Activated B cell treated with CpG ODN at 0.5 μM for 24 hours (primary cell): ENCODE results near the gene IGSF8. TPM values are rescaled to one million over a fixed set of nuclear protein-coding genes. Genes with fewer than 3 reads are reported as not detected.
A peak's percentile ranks its signal among the peaks of the same experiment; 100 is the strongest.

Experiments
- ATAC-seq: fragments of 200-7000 bp; cut with Tn5 transposase; one replicate; pipeline ENCODE4 v1.10.0; 2021; ENCODE audit warnings: low read depth, mild to moderate bottlenecking, moderate library complexity
- CTCF ChIA-PET: fragments of 350-600 bp; sonication (Branson Sonifier 250); formaldehyde crosslinking; loops from one replicate; lab custom pipeline; 2021; ENCODE audit warnings: antibody characterized with exemption; lab: Charles Lee
- POLR2A ChIA-PET: fragments of 350-600 bp; sonication (Branson Sonifier 250); formaldehyde crosslinking; loops from one replicate; lab custom pipeline; 2021; ENCODE audit warnings: antibody characterized with exemption; lab: Charles Lee
- DNase-seq: peaks from one replicate; pipeline ENCODE4 v3.0.0; 2022
- H3K27ac Mint-ChIP-seq: one replicate; pipeline ENCODE4 v1.8.0; 2020; ENCODE audit warnings: mixed read lengths
- H3K27me3 Mint-ChIP-seq: one replicate; pipeline ENCODE4 v1.8.0; 2021; ENCODE audit warnings: mixed read lengths
- H3K36me3 Mint-ChIP-seq: one replicate; pipeline ENCODE4 v1.8.0; 2021; ENCODE audit warnings: low read depth, mixed read lengths
- H3K4me1 Mint-ChIP-seq: one replicate; pipeline ENCODE4 v1.8.0; 2021; ENCODE audit warnings: mixed read lengths
- H3K4me3 Mint-ChIP-seq: one replicate; pipeline ENCODE4 v1.8.0; 2020; ENCODE audit warnings: mild to moderate bottlenecking, mixed read lengths
- H3K9me3 Mint-ChIP-seq: one replicate; pipeline ENCODE4 v1.8.0; 2020; ENCODE audit warnings: mixed read lengths
- intact Hi-C: fragments of 100-400 bp; cut with micrococcal nuclease; formaldehyde crosslinking; loops from one replicate; pipeline ENCODE4 v1.15.1; 2024
- total RNA-seq: library from RNA; stranded (reverse); gene quantifications from 2 replicates; pipeline ENCODE4 v1.2.3, GENCODE V29; 2022
- TF ChIP-seq, protein P1 (sequence below): fragments of 200-600 bp; IDR thresholded peaks from one replicate; pipeline ENCODE4 v1.8.0; 2022; ENCODE audit warnings: antibody characterized with exemption, mild to moderate bottlenecking

Gene IGSF8
- total RNA-seq, 1 donor from 2014 or later = 27.9 TPM

DNA sequence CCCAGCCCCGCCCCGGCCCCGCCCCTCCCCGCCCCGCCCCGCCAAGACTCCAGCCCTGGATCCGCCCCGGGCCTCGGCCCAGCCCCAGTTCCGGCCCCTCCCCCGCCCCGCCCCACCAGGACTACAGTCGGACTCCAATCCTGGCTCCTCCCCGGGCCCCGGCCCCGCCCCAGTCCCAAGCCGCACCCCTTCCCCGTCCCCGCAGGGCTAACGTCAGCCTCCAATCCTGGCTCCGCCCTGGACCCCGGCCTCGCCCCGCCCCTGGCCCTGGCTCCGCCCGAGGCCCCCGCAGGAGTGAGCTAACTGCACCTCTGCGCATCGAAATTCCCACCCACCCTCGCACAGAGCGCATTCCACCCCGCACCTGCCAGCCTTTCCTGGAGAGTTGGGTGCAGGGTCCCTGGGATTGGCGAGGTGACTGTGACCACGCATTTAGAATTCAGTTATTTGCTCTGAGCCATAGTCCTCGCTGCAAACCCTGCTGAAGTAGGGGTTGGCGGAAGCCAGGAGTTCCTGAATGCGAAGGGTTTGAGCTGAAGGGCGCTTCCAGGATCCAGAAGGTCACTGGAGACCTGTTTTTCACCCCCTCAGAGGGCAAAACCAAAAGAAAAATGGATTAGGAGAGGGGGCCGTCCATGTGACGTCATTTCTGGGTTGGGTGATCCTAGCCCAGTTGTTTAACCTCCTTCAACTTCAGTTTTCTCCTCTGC, 588 bp upstream of the IGSF8 start:
- H3K9me3 Mint-ChIP-seq = no peaks in the 10 kb centered on the region

DNA sequence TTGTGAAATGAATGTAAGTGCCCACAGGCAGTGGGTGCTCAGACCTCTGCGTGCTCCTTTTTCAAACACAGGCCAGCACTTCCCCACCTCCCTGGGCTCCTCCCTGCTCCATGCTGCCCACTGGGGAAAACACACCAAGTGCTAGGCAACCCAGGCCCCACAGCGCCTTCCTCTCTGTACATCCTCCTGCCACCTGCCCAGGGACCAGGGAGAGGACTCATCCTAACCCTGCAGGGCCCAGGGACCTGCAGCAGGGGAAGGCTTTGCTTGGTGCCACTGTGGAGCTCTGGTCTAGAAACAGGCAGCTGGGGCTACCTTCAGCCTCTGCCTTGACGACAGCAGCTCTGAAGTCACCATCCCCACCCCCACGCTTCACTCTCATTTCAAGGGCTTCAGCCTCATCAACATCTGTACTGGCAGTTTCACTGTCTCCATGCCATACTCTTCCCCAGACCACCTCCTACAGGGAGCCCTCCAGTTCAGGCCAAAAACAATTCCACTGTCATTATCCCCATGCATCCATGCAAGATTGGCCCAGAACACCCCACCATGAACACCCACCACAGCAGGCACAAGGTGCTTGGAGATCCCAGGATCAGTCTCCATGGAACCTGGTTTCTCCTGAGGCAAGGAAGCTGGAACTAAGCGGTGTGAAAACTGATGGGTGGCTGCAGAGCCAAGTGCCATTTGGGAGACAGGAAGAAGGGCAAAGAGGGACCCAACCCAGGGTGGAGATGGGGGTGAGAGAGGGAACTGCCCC, 1.1 kb downstream of the IGSF8 start:
- H3K27me3 Mint-ChIP-seq = no peaks in the 10 kb centered on the region
- POLR2A ChIA-PET = interaction anchor here (1.1 to 2.0 kb wide), 4 partner anchors 11 to 249 kb away, joined by 4 to 11 read pairs (median 8); partner anchors contain the start of gene DCAF8
- CTCF ChIA-PET = interaction anchor here (1.0 to 4.6 kb wide), 5 partner anchors 11 to 282 kb away, joined by 3 to 24 read pairs (median 17); no protein-coding TSS in a partner anchor
- peak overlapping the region; percentile 88 for H3K4me3 Mint-ChIP-seq
- intact Hi-C loops = loop anchor here (5.0 to 10.0 kb wide), 2 partner anchors 175 to 1297 kb away; no protein-coding TSS in a partner anchor
- TF ChIP-seq, protein P1, sequence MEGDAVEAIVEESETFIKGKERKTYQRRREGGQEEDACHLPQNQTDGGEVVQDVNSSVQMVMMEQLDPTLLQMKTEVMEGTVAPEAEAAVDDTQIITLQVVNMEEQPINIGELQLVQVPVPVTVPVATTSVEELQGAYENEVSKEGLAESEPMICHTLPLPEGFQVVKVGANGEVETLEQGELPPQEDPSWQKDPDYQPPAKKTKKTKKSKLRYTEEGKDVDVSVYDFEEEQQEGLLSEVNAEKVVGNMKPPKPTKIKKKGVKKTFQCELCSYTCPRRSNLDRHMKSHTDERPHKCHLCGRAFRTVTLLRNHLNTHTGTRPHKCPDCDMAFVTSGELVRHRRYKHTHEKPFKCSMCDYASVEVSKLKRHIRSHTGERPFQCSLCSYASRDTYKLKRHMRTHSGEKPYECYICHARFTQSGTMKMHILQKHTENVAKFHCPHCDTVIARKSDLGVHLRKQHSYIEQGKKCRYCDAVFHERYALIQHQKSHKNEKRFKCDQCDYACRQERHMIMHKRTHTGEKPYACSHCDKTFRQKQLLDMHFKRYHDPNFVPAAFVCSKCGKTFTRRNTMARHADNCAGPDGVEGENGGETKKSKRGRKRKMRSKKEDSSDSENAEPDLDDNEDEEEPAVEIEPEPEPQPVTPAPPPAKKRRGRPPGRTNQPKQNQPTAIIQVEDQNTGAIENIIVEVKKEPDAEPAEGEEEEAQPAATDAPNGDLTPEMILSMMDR = no peak
- no peaks in the 10 kb centered on the region for H3K9me3 Mint-ChIP-seq
- DNase-seq (no peak), ATAC-seq (no peak)
- peaks cover 39% of the 10 kb centered on the region for H3K4me1 Mint-ChIP-seq
- peak overlapping the region; percentile 87 for H3K27ac Mint-ChIP-seq
- H3K36me3 Mint-ChIP-seq = peaks cover 26% of the 10 kb centered on the region

More for the DNA sequence above, 588 bp upstream of the IGSF8 start:
- peak overlapping the region; percentile 85 for H3K27ac Mint-ChIP-seq
- H3K4me3 Mint-ChIP-seq = peak overlapping the region; percentile 84
- H3K36me3 Mint-ChIP-seq = peaks cover 11% of the 10 kb centered on the region
- DNase-seq = peak; percentile 98
- H3K4me1 Mint-ChIP-seq = peaks cover 39% of the 10 kb centered on the region
- TF ChIP-seq, protein P1 = no peak
- peak; percentile 90 for ATAC-seq
- POLR2A ChIA-PET = interaction anchor here (0.8 to 2.0 kb wide), 9 partner anchors 10 to 186 kb away, joined by 3 to 11 read pairs (median 5); partner anchors contain the start of genes PEX19, PIGM and TAGLN2
- no peaks in the 10 kb centered on the region for H3K27me3 Mint-ChIP-seq
- CTCF ChIA-PET = interaction anchor here (1.2 to 4.6 kb wide), 4 partner anchors 13 to 278 kb away, joined by 6 to 24 read pairs (median 18); no protein-coding TSS in a partner anchor
- intact Hi-C loops = loop anchor here (1.0 to 10.0 kb wide), 3 partner anchors 162 to 1296 kb away; no protein-coding TSS in a partner anchor

GRCh38 chr1:160096274-160097116, 1.9 kb downstream of the IGSF8 start:
- Mint-ChIP-seq H3K9me3 (no peaks in the 10 kb centered on the region), H3K36me3 (peaks cover 34% of the 10 kb centered on the region), H3K4me1 (peaks cover 38% of the 10 kb centered on the region), H3K4me3 (peak overlapping the region; percentile 88), H3K27ac (peak overlapping the region; percentile 87), H3K27me3 (no peaks in the 10 kb centered on the region)
- intact Hi-C loops = loop anchor here (5.0 to 10.0 kb wide), 2 partner anchors 174 to 1298 kb away; no protein-coding TSS in a partner anchor
- TF ChIP-seq, protein P1 = no peak
- DNase-seq (no peak), ATAC-seq (no peak)
- ChIA-PET CTCF (interaction anchor here (1.0 to 4.6 kb wide), 5 partner anchors 10 to 283 kb away, joined by 3 to 24 read pairs (median 5); no protein-coding TSS in a partner anchor), POLR2A (interaction anchor here (1.2 kb wide), 1 partner anchor 9 kb away, joined by 4 read pairs; no protein-coding TSS in a partner anchor)

DNA sequence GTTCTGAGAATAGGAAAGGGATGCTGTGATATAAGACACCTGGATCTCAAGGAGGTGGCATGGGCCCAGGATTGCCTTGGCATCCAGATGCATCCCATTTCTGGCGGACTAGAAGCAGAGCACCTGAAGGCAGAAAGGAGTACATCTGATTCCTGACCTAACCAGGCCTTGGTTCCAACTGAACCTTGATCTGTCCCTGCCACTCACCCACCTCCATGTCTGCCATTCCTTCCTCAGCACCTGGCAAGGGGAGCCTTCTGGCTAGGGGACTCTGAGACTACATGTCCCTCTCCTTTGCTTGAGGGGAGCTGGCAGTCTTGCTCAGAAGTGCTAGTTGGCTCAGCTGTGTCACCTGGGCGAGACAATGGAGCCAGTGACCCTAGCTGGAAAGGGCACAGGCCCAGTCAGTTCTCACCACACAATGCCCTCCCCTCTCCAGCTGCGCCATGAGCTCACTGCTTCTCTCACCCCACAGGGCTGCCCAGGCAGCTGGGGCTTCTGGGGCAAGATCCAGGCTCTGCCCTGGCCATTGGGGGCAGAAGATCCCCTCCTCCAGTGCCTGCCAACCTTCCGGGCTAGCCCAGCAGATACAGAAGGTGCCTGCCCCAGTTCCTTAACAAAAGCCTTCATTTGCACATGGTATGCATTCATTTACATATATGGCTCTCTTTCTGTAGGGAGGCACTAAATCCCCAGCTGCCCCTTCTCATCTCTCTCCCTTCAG, 2.9 kb downstream of the IGSF8 start:
- POLR2A ChIA-PET = interaction anchor here (1.2 kb wide), 1 partner anchor 8 kb away, joined by 4 read pairs; no protein-coding TSS in a partner anchor
- TF ChIP-seq, protein P1 = no peak
- ATAC-seq (no peak), DNase-seq (no peak)
- Mint-ChIP-seq H3K27ac (peak overlapping the region; percentile 2), H3K4me1 (peaks cover 29% of the 10 kb centered on the region), H3K4me3 (no peak overlapping the region), H3K36me3 (peaks cover 43% of the 10 kb centered on the region), H3K9me3 (no peaks in the 10 kb centered on the region), H3K27me3 (no peaks in the 10 kb centered on the region)
- CTCF ChIA-PET = interaction anchor here (1.5 to 4.6 kb wide), 4 partner anchors 9 to 196 kb away, joined by 5 to 24 read pairs (median 12); no protein-coding TSS in a partner anchor
- intact Hi-C loops = loop anchor here (5.0 to 10.0 kb wide), 2 partner anchors 173 to 1299 kb away; no protein-coding TSS in a partner anchor
